Choroid plexus epithelial cell (primary cell): ENCODE data around the gene CREBBP.

ENCODE experiments used
- DNase-seq: peaks from one replicate; pipeline ENCODE4 v3.0.0-alpha.2; 2010; ENCODE audit warnings: low read depth
- H3K4me3 ChIP-seq: 2 replicates; pipeline ENCODE4 v1.5.1; 2011; ENCODE audit warnings: low read depth, mild to moderate bottlenecking, control low read depth, low read length, moderate library complexity
- TF ChIP-seq, protein P1 (sequence below): conservative IDR thresholded peaks from 2 replicates; pipeline ENCODE4 v1.5.1; 2011; ENCODE audit warnings: low read depth, mild to moderate bottlenecking, control low read depth, inconsistent platforms, low read length, moderate library complexity

CREBBP gene

GRCh38 chr16:3788711-3789374 is 91.7 kb downstream of the CREBBP start:
- TF ChIP-seq, protein P1, sequence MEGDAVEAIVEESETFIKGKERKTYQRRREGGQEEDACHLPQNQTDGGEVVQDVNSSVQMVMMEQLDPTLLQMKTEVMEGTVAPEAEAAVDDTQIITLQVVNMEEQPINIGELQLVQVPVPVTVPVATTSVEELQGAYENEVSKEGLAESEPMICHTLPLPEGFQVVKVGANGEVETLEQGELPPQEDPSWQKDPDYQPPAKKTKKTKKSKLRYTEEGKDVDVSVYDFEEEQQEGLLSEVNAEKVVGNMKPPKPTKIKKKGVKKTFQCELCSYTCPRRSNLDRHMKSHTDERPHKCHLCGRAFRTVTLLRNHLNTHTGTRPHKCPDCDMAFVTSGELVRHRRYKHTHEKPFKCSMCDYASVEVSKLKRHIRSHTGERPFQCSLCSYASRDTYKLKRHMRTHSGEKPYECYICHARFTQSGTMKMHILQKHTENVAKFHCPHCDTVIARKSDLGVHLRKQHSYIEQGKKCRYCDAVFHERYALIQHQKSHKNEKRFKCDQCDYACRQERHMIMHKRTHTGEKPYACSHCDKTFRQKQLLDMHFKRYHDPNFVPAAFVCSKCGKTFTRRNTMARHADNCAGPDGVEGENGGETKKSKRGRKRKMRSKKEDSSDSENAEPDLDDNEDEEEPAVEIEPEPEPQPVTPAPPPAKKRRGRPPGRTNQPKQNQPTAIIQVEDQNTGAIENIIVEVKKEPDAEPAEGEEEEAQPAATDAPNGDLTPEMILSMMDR, result no peak
- no peak overlapping the region for H3K4me3 ChIP-seq
- DNase-seq, result no peak

DNA sequence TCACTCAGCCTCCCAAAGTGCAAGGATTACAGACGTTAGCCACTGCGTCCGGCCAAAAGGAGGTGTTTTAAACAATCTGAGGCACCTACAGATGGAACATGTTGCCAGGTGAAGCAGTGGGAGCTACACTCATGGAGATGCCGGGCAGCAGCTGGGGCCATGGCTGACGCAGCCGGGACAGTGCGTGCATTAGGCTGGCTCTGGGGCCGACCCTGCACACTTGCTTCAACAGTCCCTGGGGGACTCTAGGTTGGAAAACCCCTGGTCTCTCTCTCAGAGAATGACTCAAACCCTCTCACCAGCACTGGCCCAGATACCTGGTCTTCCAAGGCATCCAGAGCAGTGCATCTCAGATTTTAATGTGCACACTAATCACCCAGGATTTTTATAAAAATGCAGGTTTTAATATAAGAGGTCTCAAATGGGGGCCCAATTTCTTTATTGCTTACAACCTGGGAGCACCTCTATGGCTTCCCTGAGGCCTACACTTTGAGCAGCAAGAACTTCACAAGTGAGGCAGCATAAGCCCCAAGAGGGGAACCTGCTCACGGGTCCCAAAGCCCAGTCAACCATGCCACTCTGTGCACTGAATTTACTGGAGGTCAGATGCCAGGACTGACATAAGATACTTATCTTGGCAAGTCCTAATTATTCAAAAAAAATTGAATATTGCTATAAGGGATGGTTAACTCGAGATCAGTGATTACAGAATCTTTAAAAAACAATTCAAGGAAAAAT is 92.4 kb downstream of the CREBBP start:
- DNase-seq, result no peak
- H3K4me3 ChIP-seq, result no peak overlapping the region
- TF ChIP-seq, protein P1, result no peak

GRCh38 chr16:3785413-3785812 is 95.1 kb downstream of the CREBBP start:
- no peak for DNase-seq
- TF ChIP-seq, protein P1, result no peak
- no peak overlapping the region for H3K4me3 ChIP-seq

GRCh38 chr16:3783516-3783915 is 97.0 kb downstream of the CREBBP start:
- no peak overlapping the region for H3K4me3 ChIP-seq
- DNase-seq, result no peak
- TF ChIP-seq, protein P1, result no peak

GRCh38 chr16:3782566-3782965 is 97.9 kb downstream of the CREBBP start:
- no peak overlapping the region for H3K4me3 ChIP-seq
- TF ChIP-seq, protein P1, result no peak
- no peak for DNase-seq

DNA sequence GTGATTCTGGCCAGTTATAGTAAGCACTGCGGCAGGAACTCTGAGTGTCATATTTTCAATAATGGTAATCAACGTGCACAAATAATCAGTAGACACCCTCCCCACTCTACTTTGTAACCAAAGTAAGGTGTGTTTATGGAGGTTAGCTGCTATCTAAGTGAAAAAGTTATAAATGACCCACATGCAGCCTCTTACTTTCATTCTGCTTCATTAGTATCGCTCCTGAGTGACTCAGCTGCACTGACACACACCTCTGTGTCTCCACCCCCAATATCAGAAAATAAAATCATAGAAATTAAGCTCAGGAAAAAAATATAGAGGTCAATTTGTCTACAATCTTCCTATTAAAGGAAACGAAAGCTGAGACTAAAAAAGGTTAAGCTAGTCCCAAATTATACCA is 99.1 kb downstream of the CREBBP start:
- no peak for DNase-seq
- TF ChIP-seq, protein P1, result no peak
- H3K4me3 ChIP-seq, result no peak overlapping the region

DNA sequence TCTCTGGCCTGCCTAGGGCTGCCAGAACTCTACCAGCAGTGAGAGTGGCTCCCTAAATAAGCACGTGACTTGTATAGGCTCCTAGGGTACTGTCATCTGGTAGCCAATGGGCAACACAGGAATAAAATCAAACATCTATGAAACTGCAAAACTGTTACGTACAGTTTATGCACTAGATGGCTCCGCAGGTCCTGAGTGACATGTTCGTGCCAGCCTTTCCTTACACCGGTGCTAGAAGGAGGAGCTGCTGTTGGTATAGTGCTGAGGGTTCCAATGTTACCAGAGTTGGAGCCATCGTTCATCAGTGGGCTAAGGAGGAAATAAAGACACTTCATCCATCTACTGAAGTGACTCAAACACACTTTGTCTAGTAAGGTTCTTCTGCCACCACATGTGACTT is 99.9 kb downstream of the CREBBP start:
- TF ChIP-seq, protein P1, result peak; percentile 1
- DNase-seq, result peak; percentile 24
- H3K4me3 ChIP-seq, result no peak overlapping the region
